Measurements from ENCODE around the gene WWC2.

- TF ChIP-seq CTCF (IDR thresholded peaks at IDR 0.05) (no peak), POLR2AphosphoS5 (IDR thresholded peaks at IDR 0.05) (no peak), POLR2A (IDR thresholded peaks at IDR 0.05) (no peak), EP300 (IDR thresholded peaks at IDR 0.05) (no peak)
Observed at GRCh38 chr4:183257808-183258207, 158.8 kb downstream of the WWC2 start.
